Measurements from ENCODE around the gene DCDC2. TPM values are rescaled to one million over a fixed set of nuclear protein-coding genes. Genes with fewer than 3 reads are reported as not detected.

Gene DCDC2
- total RNA-seq, 1 donor from 2014 or later = not detected

DNA sequence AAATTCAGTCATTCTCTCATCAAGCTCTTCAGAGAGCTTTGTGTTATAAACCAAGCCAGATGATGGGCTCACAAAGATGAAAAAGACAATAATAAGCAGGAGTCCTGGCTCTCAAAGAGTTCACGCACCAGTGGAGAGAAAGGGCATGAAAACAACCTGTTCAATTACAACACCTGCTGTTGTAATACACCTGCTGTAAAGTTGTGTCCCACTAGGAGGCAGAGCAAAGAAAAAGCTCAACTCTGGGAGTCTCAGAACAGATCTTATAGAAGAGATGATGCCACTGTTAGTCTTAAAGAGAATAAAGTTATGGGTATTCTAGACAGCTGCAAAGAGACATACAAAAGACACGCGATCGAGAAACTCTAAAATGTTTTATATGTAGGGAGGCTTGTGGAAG, 100.6 kb downstream of the DCDC2 start:
- H3K9me3 Mint-ChIP-seq (ENCODE audit: unreplicated experiment) = no peaks in the 10 kb centered on the region
- no peak for DNase-seq
- TF ChIP-seq, protein P1, sequence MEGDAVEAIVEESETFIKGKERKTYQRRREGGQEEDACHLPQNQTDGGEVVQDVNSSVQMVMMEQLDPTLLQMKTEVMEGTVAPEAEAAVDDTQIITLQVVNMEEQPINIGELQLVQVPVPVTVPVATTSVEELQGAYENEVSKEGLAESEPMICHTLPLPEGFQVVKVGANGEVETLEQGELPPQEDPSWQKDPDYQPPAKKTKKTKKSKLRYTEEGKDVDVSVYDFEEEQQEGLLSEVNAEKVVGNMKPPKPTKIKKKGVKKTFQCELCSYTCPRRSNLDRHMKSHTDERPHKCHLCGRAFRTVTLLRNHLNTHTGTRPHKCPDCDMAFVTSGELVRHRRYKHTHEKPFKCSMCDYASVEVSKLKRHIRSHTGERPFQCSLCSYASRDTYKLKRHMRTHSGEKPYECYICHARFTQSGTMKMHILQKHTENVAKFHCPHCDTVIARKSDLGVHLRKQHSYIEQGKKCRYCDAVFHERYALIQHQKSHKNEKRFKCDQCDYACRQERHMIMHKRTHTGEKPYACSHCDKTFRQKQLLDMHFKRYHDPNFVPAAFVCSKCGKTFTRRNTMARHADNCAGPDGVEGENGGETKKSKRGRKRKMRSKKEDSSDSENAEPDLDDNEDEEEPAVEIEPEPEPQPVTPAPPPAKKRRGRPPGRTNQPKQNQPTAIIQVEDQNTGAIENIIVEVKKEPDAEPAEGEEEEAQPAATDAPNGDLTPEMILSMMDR (IDR thresholded peaks at IDR 0.05; ENCODE audit: partially characterized antibody, unreplicated experiment) = no peak
- no peaks in the 10 kb centered on the region for H3K27me3 Mint-ChIP-seq (ENCODE audit: unreplicated experiment)
- no peaks in the 10 kb centered on the region for H3K4me1 Mint-ChIP-seq (ENCODE audit: low read depth, unreplicated experiment)
- peaks cover 5% of the 10 kb centered on the region for H3K36me3 Mint-ChIP-seq (ENCODE audit: unreplicated experiment)
- no peak overlapping the region for H3K27ac Mint-ChIP-seq (ENCODE audit: unreplicated experiment)
- no peak overlapping the region for H3K4me3 Mint-ChIP-seq (ENCODE audit: unreplicated experiment)

DNA sequence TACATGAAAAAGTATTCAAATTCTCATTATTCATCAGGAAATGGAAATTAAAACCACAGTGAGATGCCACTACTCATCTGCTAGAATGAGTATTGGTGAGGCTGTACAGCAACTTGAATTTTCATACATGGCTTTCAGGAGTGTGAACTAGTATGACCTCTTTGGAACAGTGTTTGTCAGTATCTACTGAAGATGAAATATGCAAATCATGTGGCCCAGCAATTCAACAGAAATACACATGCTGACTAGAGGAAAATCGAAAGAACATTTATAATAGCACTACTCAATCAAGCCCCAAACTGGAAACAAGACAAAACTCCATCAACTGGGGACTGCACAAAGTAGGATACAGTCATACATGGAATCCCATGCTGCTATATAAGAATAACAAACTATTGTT, 102.2 kb downstream of the DCDC2 start:
- H3K4me1 Mint-ChIP-seq (ENCODE audit: low read depth, unreplicated experiment) = peaks cover 4% of the 10 kb centered on the region
- H3K27ac Mint-ChIP-seq (ENCODE audit: unreplicated experiment) = no peak overlapping the region
- H3K36me3 Mint-ChIP-seq (ENCODE audit: unreplicated experiment) = peaks cover 5% of the 10 kb centered on the region
- no peak for DNase-seq
- TF ChIP-seq, protein P1 (IDR thresholded peaks at IDR 0.05; ENCODE audit: partially characterized antibody, unreplicated experiment) = no peak
- H3K4me3 Mint-ChIP-seq (ENCODE audit: unreplicated experiment) = no peak overlapping the region
- no peaks in the 10 kb centered on the region for H3K27me3 Mint-ChIP-seq (ENCODE audit: unreplicated experiment)
- no peaks in the 10 kb centered on the region for H3K9me3 Mint-ChIP-seq (ENCODE audit: unreplicated experiment)

DNA sequence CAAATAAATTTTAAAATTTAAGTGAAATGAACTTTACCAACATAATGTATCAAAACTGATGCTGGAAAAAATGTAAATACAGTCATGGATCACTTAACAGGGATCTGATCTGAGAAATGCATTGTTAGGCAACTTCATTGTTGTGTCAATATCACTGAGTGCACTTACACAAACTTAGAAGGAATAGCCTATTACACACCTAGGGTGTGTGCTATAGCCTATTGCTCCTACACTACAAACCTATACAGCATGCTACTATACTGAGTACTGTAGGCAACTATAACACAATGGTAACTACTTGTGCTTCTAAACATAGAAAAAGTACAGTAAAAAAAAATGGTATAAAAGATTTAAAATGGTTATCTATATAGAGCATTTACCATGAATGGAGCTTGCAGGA, 104.5 kb downstream of the DCDC2 start:
- Mint-ChIP-seq H3K4me3 (ENCODE audit: unreplicated experiment) (no peak overlapping the region), H3K9me3 (ENCODE audit: unreplicated experiment) (no peaks in the 10 kb centered on the region)

DNA sequence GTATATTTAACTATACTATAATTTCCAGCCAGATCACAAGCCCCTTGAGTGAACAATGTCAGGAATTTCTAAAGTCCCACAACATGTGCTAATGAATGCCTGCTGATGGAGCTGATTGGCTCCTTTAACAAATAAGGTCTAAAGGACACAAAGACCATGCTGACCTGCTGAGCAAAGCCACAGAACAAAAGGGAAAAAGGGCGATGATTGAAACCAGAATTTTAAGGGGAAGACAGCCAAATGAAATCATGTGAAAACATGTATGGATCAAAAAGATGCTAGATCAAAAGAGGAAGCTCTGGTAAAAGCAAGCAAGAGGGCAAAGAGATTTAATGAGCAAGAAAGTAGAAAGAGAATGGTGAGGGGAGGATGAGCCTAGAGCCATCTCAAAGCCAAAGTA, 105.6 kb downstream of the DCDC2 start:
- no peaks in the 10 kb centered on the region for H3K9me3 Mint-ChIP-seq (ENCODE audit: unreplicated experiment)
- H3K4me1 Mint-ChIP-seq (ENCODE audit: low read depth, unreplicated experiment) = peaks cover 10% of the 10 kb centered on the region
- H3K27ac Mint-ChIP-seq (ENCODE audit: unreplicated experiment) = no peak overlapping the region
- DNase-seq = no peak
- no peaks in the 10 kb centered on the region for H3K27me3 Mint-ChIP-seq (ENCODE audit: unreplicated experiment)
- H3K4me3 Mint-ChIP-seq (ENCODE audit: unreplicated experiment) = no peak overlapping the region
- H3K36me3 Mint-ChIP-seq (ENCODE audit: unreplicated experiment) = no peaks in the 10 kb centered on the region
- TF ChIP-seq, protein P1 (IDR thresholded peaks at IDR 0.05; ENCODE audit: partially characterized antibody, unreplicated experiment) = no peak

More for the DNA sequence above, 104.5 kb downstream of the DCDC2 start:
- TF ChIP-seq, protein P1 (IDR thresholded peaks at IDR 0.05; ENCODE audit: partially characterized antibody, unreplicated experiment) = no peak
- no peak for DNase-seq
- Mint-ChIP-seq H3K27ac (ENCODE audit: unreplicated experiment) (no peak overlapping the region), H3K27me3 (ENCODE audit: unreplicated experiment) (no peaks in the 10 kb centered on the region), H3K4me1 (ENCODE audit: low read depth, unreplicated experiment) (peaks cover 10% of the 10 kb centered on the region), H3K36me3 (ENCODE audit: unreplicated experiment) (peaks cover 5% of the 10 kb centered on the region)

DNA sequence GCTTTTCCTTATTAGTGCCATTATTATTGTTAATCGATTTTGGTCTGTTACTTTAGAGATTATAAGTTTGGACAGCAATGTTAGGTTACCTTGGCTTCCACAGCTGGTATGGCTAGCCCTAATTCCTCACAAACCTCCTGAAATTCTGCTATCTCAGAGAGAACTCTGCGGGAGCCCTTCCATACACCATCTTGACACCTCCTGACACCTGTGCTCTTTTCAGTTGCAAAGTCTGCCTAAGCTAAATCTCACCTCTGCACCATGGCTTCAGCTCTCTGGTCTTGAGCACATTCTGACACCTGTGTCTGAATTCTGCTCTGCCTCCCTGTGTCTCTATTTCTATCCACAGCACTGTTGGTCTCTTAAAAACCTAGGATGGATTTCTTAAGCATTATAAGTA, 106.5 kb downstream of the DCDC2 start:
- DNase-seq = no peak
- peaks cover 10% of the 10 kb centered on the region for H3K4me1 Mint-ChIP-seq (ENCODE audit: low read depth, unreplicated experiment)
- no peak overlapping the region for H3K27ac Mint-ChIP-seq (ENCODE audit: unreplicated experiment)

More for the DNA sequence above, 106.5 kb downstream of the DCDC2 start:
- H3K9me3 Mint-ChIP-seq (ENCODE audit: unreplicated experiment) = no peaks in the 10 kb centered on the region
- no peaks in the 10 kb centered on the region for H3K36me3 Mint-ChIP-seq (ENCODE audit: unreplicated experiment)
- TF ChIP-seq, protein P1 (IDR thresholded peaks at IDR 0.05; ENCODE audit: partially characterized antibody, unreplicated experiment) = no peak
- no peaks in the 10 kb centered on the region for H3K27me3 Mint-ChIP-seq (ENCODE audit: unreplicated experiment)
- no peak overlapping the region for H3K4me3 Mint-ChIP-seq (ENCODE audit: unreplicated experiment)
